Amniotic epithelial cell (primary cell): Measurements from ENCODE around the gene RTBDN.
A peak's percentile ranks its signal among the peaks of the same experiment; 100 is the strongest.

Source experiments
- DNase-seq: peaks from one replicate; pipeline ENCODE4 v3.0.0-alpha.2; 2010; ENCODE audit warnings: low read depth

RTBDN gene

DNA sequence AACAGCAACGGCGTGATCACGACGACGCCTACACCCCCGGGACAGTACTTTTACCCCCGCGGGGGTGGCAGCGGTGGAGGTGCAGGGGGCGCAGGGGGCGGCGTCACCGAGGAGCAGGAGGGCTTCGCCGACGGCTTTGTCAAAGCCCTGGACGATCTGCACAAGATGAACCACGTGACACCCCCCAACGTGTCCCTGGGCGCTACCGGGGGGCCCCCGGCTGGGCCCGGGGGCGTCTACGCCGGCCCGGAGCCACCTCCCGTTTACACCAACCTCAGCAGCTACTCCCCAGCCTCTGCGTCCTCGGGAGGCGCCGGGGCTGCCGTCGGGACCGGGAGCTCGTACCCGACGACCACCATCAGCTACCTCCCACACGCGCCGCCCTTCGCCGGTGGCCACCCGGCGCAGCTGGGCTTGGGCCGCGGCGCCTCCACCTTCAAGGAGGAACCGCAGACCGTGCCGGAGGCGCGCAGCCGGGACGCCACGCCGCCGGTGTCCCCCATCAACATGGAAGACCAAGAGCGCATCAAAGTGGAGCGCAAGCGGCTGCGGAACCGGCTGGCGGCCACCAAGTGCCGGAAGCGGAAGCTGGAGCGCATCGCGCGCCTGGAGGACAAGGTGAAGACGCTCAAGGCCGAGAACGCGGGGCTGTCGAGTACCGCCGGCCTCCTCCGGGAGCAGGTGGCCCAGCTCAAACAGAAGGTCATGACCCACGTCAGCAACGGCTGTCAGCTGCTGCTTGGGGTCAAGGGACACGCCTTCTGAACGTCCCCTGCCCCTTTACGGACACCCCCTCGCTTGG is 42.1 kb downstream of the RTBDN start:
- no peak for DNase-seq

DNA sequence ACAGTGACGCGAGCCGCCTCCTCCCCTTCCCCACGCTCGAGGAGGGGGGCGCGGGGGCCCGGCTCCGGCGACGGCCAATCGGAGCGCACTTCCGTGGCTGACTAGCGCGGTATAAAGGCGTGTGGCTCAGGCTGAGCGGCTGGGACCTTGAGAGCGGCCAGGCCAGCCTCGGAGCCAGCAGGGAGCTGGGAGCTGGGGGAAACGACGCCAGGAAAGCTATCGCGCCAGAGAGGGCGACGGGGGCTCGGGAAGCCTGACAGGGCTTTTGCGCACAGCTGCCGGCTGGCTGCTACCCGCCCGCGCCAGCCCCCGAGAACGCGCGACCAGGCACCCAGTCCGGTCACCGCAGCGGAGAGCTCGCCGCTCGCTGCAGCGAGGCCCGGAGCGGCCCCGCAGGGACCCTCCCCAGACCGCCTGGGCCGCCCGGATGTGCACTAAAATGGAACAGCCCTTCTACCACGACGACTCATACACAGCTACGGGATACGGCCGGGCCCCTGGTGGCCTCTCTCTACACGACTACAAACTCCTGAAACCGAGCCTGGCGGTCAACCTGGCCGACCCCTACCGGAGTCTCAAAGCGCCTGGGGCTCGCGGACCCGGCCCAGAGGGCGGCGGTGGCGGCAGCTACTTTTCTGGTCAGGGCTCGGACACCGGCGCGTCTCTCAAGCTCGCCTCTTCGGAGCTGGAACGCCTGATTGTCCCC is 42.9 kb downstream of the RTBDN start, which contains the start of gene JUNB:
Gene JUNB, plus strand, starts transcription at position 142 of the 706 bp plus-strand sequence. Its CDS starts 286 bp downstream, at position 428.
- peak; percentile 94 for DNase-seq

DNA sequence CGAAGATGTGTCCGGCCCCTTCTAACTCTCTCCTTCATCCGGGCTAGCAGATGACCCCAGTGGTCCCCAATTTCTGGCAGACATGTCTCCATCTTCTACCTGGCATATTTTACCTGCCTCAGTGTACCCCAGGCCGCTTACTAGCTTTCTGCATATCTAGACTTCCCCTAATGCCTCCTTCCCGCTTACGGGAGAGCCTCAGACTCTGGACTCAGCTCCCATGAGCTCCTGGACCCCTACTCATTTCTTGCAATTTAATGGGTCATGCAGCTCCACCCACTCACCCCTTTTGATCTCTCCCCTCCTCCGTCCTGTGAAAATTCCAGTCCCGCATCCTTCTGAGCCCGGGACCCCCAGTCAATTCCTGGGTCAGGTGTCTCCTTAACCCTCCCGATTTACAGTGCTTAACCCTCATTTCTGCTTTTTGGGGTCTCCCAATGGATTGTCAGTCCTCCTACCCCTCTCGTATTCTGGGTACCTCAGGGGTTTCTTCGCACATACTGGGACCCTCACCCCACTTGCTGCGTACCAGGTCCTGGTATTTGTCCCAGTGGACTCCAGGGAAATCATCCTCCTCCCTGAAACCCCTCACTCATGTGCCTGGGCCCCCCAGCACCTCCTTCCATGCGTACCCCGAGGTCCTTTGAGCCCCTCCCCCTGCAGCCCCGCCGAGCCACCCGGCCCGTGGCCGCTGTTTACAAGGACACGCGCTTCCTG is 43.6 kb downstream of the RTBDN start:
- no peak for DNase-seq

DNA sequence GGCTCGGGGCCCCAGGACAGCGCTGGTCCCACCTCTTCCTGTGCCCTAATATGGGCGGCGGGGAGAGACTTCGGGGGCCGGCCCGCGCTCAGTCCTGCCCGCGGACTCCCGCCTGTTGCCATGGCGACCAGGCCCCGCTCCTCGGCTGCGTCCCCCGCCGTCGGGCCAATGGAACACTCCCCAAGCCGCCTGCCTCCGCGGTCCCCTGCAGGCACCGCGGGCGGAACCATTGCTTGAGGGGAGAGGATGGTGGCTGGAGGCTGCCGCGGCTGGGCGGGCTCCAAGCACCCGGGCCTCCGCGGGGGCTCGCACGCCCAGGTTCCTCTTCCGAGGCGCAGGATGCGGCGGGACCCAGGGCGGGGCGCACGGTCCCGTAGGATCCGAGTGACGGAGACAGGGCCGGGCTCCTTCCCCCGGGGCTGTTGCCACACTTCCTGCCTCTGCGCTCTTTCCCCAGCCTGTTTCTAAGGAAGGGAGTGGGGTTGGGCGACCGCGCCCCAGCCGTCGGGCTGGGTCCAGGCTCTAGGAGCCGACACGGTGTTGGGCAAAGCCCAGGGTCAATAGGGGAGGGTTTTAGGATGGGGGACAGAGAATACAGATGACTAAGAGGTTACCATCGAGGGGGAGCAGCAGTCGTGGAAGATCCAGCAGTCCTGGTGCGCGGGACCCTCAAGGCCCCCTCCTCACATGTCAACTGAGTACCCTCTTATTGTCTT is 44.3 kb downstream of the RTBDN start:
- DNase-seq = peak; percentile 91

DNA sequence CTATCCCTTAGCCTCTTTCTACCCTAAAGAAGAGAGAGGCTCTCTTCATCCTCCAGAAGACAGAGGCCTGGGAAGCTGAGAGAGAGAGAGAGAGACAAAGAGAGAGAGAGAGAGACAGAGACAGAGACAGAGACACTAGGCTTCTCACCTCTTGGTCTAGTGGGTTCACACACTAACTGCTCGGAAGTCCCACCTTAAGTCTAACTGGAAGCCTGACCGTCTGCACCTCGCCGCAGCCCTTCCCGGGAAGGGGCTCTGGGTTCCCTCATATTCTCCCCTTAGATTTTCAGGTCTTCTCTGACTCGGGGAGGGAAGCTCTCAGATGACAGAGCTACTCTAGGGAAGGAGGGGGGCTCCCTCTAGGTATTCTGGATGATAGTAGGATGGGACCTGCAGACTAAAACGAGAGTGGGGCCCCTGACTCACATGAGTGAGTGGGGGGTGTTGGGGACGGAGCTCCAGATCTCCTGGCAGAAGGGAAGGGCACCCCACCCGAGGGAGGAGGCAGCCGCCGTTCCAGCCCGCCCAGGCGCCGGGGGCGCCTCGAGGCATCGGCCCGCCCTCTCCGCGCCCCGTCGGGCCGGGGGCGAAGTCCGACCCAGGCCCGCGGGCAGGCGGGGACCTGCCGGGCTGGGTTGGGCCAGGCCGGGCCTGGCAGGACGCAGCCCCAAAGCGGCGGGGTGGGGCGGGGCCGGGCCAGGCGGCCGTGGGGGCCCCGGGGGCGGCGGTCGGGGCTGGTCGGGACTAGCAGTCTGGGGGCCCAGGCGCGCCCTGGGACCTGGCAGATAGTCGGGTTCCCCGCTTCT is 45.1 kb downstream of the RTBDN start:
- peak; percentile 48 for DNase-seq

- peak; percentile 74 for DNase-seq
Observed at GRCh38 chr19:12788682-12789097, 45.7 kb downstream of the RTBDN start.

DNA sequence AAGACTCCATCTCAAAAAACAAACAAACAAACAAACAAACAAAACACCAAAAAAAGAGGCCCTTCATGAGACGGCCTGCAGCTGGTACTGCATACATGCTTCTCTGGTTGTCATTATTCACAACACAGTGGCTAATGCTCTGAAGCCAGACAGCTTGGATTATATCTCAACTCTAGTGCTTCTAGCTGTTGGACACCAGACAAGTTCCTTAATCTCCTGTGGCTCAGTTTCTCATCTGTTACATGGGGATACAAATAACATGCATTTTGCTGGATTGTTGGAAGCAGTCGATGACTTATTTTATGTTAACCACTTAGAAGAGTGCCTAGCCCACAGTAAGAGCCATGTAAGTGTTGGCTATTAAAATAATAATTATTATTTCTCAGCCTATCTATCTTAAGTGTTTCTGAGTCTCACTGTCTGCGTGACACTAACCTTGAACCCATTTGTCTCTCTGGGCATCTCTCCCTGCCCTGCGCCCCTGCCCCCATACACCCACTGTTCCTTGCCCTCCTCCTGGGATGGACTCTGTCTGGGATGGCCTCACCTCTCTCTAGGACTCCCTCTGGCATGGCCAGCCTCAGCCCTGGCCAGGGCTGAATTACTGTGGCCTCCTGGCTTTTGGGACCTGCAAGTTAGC is 46.2 kb downstream of the RTBDN start:
- peak; percentile 67 for DNase-seq

- DNase-seq = no peak
Observed at GRCh38 chr19:12787458-12787857, 46.9 kb downstream of the RTBDN start.

GRCh38 chr19:12786952-12787351 is 47.4 kb downstream of the RTBDN start:
- no peak for DNase-seq

DNA sequence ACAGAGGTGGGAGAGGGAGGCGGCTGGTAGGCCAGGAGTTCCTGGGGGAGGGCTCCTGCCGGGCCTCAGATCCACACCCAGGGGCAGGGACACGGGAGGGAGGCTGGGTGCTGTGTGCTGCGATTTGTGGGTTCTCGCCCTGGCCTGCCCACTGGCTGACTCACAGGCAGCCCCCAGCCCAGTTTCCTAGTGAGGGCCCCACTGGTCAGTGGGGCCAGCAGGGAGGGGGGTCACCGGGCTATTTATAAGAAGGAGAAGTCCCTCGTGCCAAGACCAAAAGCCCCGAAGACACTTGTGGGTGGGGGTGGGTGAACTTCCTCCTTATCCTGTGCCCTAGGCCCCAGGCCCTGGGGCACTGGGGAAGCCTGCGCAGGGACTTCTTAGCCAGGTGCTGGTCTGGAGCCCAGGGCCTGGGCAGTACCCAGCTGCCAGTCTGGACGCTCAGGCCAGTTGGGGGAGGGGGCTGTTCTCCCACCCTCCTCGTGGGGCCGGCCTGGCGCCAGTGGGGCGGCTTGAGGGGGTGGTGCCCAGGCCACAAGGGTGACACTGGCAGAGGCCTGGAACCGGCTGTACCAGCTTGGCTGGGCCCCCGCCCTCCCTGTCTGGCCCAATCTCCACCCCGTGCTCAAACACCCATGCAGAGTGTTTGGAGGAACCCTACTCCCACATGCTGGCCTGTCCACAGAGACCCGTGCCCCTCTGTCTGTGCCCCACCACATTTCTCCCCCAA is 48.1 kb downstream of the RTBDN start:
- DNase-seq = no peak

DNA sequence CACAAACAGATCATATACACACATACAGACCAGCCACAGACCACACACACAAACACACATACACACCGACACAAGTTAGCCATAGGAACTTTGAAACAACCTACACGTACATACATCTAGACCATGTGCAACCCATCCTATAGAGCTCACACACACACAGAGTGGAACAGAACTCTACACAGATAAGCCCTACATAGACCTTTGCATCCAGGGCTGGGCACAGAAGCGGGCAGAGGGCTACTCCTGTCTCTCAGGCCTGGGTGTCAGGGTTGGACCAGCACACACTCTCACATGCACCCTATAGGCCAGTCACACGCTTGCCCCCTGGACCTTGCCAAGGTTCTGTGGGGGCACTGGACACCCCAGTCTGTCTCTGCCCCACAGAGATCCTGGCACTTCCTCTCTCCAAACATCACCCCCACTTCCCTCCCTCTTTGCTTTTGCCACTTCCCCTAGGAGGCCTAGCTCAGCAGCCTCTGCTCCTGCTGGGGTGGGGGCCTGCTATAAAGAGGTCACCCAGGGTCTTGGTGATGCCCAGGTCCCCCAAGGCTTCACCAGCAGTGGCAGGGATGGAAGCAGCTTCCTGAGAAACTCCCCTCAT is 48.8 kb downstream of the RTBDN start:
- no peak for DNase-seq

- no peak for DNase-seq
Observed at GRCh38 chr19:12784871-12785430, 49.4 kb downstream of the RTBDN start.

DNA sequence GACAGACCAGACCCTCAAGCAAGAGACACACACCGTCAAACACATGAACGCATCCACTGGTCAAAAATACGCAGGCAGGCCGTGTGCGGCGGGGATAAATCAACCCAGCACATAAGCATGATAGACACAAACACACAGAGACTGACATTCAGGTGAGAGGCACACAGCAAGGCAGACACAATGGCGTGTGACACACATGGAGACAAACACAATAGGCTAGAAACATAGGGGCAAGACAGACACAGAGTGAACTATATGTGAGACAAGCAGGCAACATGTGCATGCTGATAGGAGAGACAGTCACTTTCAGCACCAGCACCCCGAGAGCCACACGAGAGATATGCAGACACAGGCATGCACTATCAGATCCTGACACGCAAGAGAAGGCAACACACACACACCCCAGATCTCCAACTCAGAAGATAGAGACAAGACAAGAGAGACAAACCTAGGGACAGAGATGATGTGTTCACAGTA is 49.9 kb downstream of the RTBDN start:
- DNase-seq = no peak

DNA sequence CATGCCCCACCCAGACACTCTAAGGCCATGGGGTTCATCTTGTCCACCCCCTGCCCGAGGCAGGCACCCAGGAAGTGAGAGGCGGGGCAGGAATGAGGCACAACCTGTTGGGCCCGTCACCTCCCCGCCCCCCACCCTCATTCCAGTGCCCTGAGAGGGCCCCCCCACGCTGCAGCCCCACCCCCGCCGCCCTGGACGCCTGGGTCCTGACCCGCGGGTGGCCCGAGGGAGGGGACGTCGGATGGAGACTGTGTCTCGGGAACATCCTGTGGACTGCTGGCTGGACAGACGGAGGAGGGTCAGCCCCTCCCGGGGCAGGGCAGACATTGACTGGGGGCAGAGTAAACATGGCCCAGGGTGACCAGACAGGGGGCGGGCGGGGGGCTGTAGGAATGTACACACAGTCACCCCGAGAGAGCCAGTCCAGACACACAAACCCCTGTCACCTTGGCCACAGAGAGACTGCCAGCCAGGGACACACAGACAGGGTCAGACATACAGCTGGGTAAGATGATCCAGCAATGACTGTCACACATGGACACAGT is 50.5 kb downstream of the RTBDN start:
- no peak for DNase-seq

DNA sequence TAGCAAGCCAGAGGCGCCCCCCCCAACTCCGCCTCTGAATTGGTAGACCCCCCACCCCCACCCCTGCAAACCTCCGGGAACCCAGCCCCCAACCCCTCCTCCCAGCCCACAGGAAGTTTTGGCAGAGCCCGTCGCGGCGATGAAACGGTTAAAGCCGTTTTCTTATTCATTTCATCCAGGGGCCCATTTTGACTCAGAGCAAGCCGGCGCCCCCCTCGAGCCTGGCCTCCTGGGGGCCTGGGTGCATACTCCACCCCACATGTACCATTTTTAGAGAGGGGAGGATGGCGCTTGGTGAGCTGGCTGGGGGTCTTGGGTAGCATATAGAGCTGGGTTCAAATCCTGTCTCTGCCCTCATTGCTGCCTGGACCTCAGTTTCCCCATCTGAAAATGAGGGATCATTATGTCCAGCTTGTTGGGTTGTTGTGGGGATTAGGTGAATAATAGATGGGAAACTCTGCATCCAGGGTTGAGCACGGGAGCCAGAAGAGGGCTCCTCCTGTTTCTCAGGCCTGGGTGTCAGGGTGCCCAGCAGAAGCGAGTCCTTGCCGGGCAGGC is 51.0 kb downstream of the RTBDN start:
- no peak for DNase-seq

DNA sequence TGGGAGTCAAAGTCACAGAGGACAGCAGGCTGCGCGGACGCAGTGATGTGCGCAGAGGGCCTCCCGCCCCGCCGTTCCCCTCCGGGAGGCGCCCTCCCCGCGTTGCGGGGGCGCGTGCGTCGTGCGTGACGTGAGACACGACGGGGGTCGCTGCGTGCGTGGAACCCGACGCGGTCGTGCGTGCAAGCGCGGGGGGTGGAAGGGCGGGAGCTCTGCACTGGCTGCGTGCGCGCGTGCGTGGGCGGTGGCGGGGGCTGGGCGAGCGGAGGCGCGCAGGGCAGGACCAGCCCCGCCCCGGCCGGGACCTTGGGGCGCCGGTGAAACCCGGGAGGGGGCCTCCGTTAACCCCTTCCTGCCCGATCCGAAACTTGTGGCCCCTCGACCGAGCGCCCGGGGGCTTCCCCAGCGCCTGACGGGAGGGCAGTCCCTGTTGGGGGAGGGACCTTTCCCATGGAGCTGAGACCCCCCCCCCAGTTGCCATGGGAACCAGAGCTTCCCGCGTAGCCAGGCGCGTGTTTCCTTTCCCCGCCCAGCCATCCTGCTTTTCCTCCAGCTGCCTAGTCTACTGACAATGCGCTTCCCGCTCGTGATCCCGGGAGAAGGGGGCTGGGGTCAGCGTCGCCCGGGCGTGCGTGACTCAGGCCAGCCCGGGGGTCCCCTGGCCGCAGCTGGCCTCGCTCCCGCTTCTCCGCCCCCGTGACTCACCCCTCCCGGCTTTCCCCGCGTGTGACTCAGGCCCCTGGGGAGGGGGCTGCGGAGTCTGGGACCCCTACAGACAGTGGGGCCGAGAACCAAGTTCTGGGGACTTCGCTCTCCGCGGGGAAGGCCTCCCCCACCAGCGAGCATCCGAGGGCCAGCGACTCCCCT is 51.7 kb downstream of the RTBDN start:
- DNase-seq = peak; percentile 80

- no peak for DNase-seq
Observed at GRCh38 chr19:12782174-12782423, 52.3 kb downstream of the RTBDN start.
